ENCODE data around the gene NAPG.
"Not testable (repeated sequence)": the region's sequence is repeated elsewhere in the genome, so short reads cannot be mapped to it uniquely, and the experiment has no call there.

- not testable (repeated sequence) for TF ChIP-seq POLR2A, CTCF, EP300 (IDR thresholded peaks at IDR 0.05)
These were observed 52.2 kb downstream of the NAPG start for GRCh38 chr18:10577842-10578572.
